GM18498 (cell line): Measurements from ENCODE around the gene OR4D6.
"Not testable (repeated sequence)": the region's sequence is repeated elsewhere in the genome, so short reads cannot be mapped to it uniquely, and the experiment has no call there.

Experiments
- ATAC-seq: cut with Tn5 transposase; IDR thresholded peaks from one replicate; pipeline ENCODE4 v1.9.1; 2021; ENCODE audit warnings: mild to moderate bottlenecking, moderate library complexity; ENCODE audit not compliant: unreplicated experiment

The OR4D6 gene

GRCh38 chr11:59456661-59457060 lies at the start of gene OR4D6:
OR4D6 (plus strand) TSS chr11:59456961; CDS start chr11:59456961, 0 bp downstream.
- ATAC-seq: no peak

- ATAC-seq: no peak
Observed at GRCh38 chr11:59413646-59414045, 43.1 kb upstream of the OR4D6 start.

GRCh38 chr11:59415111-59415510 lies 41.6 kb upstream of the OR4D6 start:
- no peak for ATAC-seq

GRCh38 chr11:59416613-59417012 lies 40.1 kb upstream of the OR4D6 start:
- no peak for ATAC-seq

GRCh38 chr11:59417023-59417422 lies 39.7 kb upstream of the OR4D6 start:
- ATAC-seq: no peak

- ATAC-seq: no peak
Observed at GRCh38 chr11:59418156-59418555, 38.6 kb upstream of the OR4D6 start.

- no peak for ATAC-seq
Observed at GRCh38 chr11:59423835-59424234, 32.9 kb upstream of the OR4D6 start.

GRCh38 chr11:59425131-59425530 lies 31.6 kb upstream of the OR4D6 start:
- no peak for ATAC-seq

- no peak for ATAC-seq
Observed at GRCh38 chr11:59426361-59427067, 30.2 kb upstream of the OR4D6 start, which contains the start of gene OR5A2. OR5A2 (minus strand) TSS chr11:59426413; CDS start chr11:59422953, 3,460 bp downstream.

GRCh38 chr11:59427068-59427382 lies 29.7 kb upstream of the OR4D6 start:
- ATAC-seq: no peak

- ATAC-seq: peak; percentile 77
Observed at GRCh38 chr11:59429924-59430516, 26.7 kb upstream of the OR4D6 start.

- no peak for ATAC-seq
Observed at GRCh38 chr11:59436169-59436568, 20.6 kb upstream of the OR4D6 start, which contains the start of gene OR5A1. OR5A1 (plus strand) TSS chr11:59436469; CDS start chr11:59443169, 6,700 bp downstream.

GRCh38 chr11:59437770-59438169 lies 19.0 kb upstream of the OR4D6 start:
- no peak for ATAC-seq

GRCh38 chr11:59445624-59446023 lies 11.1 kb upstream of the OR4D6 start:
- ATAC-seq: not testable (repeated sequence)

- no peak for ATAC-seq
Observed at GRCh38 chr11:59448484-59448883, 8.3 kb upstream of the OR4D6 start.

- no peak for ATAC-seq
Observed at GRCh38 chr11:59459916-59460315, 3.2 kb downstream of the OR4D6 start.

- ATAC-seq: no peak
Observed at GRCh38 chr11:59463190-59463641, 6.5 kb downstream of the OR4D6 start.

- no peak for ATAC-seq
Observed at GRCh38 chr11:59473015-59473414, 16.3 kb downstream of the OR4D6 start, which contains the start of gene OR4D10. OR4D10 (plus strand) TSS chr11:59473315; CDS start chr11:59477430, 4,115 bp downstream.

GRCh38 chr11:59475176-59475575 lies 18.4 kb downstream of the OR4D6 start:
- no peak for ATAC-seq

- no peak for ATAC-seq
Observed at GRCh38 chr11:59479906-59480305, 23.1 kb downstream of the OR4D6 start.

GRCh38 chr11:59480359-59480758 lies 23.6 kb downstream of the OR4D6 start:
- no peak for ATAC-seq

- ATAC-seq: no peak
Observed at GRCh38 chr11:59501931-59502330, 45.2 kb downstream of the OR4D6 start.
